ENCODE data around the gene CNIH2. TPM values are rescaled to one million over a fixed set of nuclear protein-coding genes. Genes with fewer than 3 reads are reported as not detected.
A peak's percentile ranks its signal among the peaks of the same experiment; 100 is the strongest.

Gene CNIH2
- total and polyA plus RNA-seq, 2 donors (not counting 1 experiment from before 2014, with no cell fraction given) = 0.92 to 2.0 TPM

GRCh38 chr11:66315921-66316811 lies 38.2 kb downstream of the CNIH2 start:
- Mint-ChIP-seq H3K27ac (peak overlapping the region; percentile 75), H3K4me3 (peak overlapping the region; percentile 54), H3K9me3 (ENCODE audit: insufficient read depth) (no peaks in the 10 kb centered on the region), H3K4me1 (peaks cover 53% of the 10 kb centered on the region), H3K27me3 (no peaks in the 10 kb centered on the region)
- TF ChIP-seq EZH2 (IDR thresholded peaks at IDR 0.05; ENCODE audit: borderline replicate concordance, insufficient read depth, low read depth, low read length, poor library complexity, severe bottlenecking) (no peak), CTCF (IDR thresholded peaks at IDR 0.05) (no peak)
- Histone ChIP-seq H3K79me2 (ENCODE audit: control insufficient read depth, insufficient read depth, low read length) (no peaks in the 10 kb centered on the region), H3K36me3 (replicated peaks in 1 of 2; ENCODE audit: control extremely low read depth in 1 of 2, control insufficient read depth in 1 of 2, extremely low read depth in 1 of 2, insufficient read depth in 2 of 2, low read length in 1 of 2) (no peaks in the 10 kb centered on the region), H3K9me3 (ENCODE audit: control extremely low read depth in 1 of 3, control insufficient read depth in 2 of 3, insufficient read depth in 1 of 3, low read length in 2 of 3) (no peaks in the 10 kb centered on the region), H3K27me3 (replicated peaks in 1 of 4; ENCODE audit: control extremely low read depth in 1 of 4, control insufficient read depth in 3 of 4, insufficient read depth in 4 of 4, low read length in 3 of 4) (no peaks in the 10 kb centered on the region), H3K9ac (ENCODE audit: low read length) (no peak overlapping the region), H3K4me3 (ENCODE audit: control extremely low read depth in 1 of 5, extremely low read depth in 1 of 5, insufficient read depth in 1 of 5, low read depth in 2 of 5, low read length in 4 of 5) (no peak overlapping the region), H3K4me1 (ENCODE audit: control insufficient read depth in 2 of 2, insufficient read depth in 2 of 2, low read length in 2 of 2) (peaks cover 35 to 46% of the 10 kb centered on the region in 2 donors), H2AFZ (ENCODE audit: insufficient read depth, low read depth, low read length, poor library complexity, severe bottlenecking) (peak overlapping the region; percentile 50), H3K27ac (ENCODE audit: low read length in 2 of 2) (no peak overlapping the region), H4K20me1 (ENCODE audit: control insufficient read depth, insufficient read depth, low read length, poor library complexity, severe bottlenecking) (no peaks in the 10 kb centered on the region), H3K4me2 (replicated peaks; ENCODE audit: low read depth, low read length, poor library complexity, severe bottlenecking) (peak overlapping the region; percentile 77)
- DNase-seq = no peak
- ChIA-PET CTCF (interaction anchor here (2.0 kb wide), 1 partner anchor 28 kb away, joined by 6 read pairs; no protein-coding TSS in a partner anchor), POLR2A (interaction anchor here (0.6 to 0.8 kb wide), 5 partner anchors 29 to 441 kb away, joined by 3 to 7 read pairs (median 4); no protein-coding TSS in a partner anchor)
- intact Hi-C loops (cut with micrococcal nuclease) = no loop called here
- no peak for ATAC-seq (ENCODE audit: low read depth)
- 92% methylated on average over 52 of the region's 52 CpGs for WGBS (ENCODE audit: insufficient coverage)

GRCh38 chr11:66316849-66317251 lies 38.9 kb downstream of the CNIH2 start, which contains the start of gene CD248:
CD248 (minus strand) TSS chr11:66317044; CDS start chr11:66317027, 17 bp downstream.
- peaks cover 48% of the 10 kb centered on the region for H3K4me1 Mint-ChIP-seq
- Histone ChIP-seq H3K79me2 (ENCODE audit: control insufficient read depth, insufficient read depth, low read length) (no peaks in the 10 kb centered on the region), H3K27me3 (replicated peaks in 1 of 4; ENCODE audit: control extremely low read depth in 1 of 4, control insufficient read depth in 3 of 4, insufficient read depth in 4 of 4, low read length in 3 of 4) (no peaks in the 10 kb centered on the region), H3K36me3 (replicated peaks in 1 of 2; ENCODE audit: control extremely low read depth in 1 of 2, control insufficient read depth in 1 of 2, extremely low read depth in 1 of 2, insufficient read depth in 2 of 2, low read length in 1 of 2) (no peaks in the 10 kb centered on the region), H3K27ac (ENCODE audit: low read length in 2 of 2) (peak within 1 kb of the TSS; percentile 76 to 95), H3K4me3 (ENCODE audit: control extremely low read depth in 1 of 5, extremely low read depth in 1 of 5, insufficient read depth in 1 of 5, low read depth in 2 of 5, low read length in 4 of 5) (peak within 1 kb of the TSS in 4 of 5 experiments; percentile 6 to 51 (median 20)), H2AFZ (ENCODE audit: insufficient read depth, low read depth, low read length, poor library complexity, severe bottlenecking) (peak within 1 kb of the TSS; percentile 50), H3K9me3 (ENCODE audit: control extremely low read depth in 1 of 3, control insufficient read depth in 2 of 3, insufficient read depth in 1 of 3, low read length in 2 of 3) (no peaks in the 10 kb centered on the region), H4K20me1 (ENCODE audit: control insufficient read depth, insufficient read depth, low read length, poor library complexity, severe bottlenecking) (no peaks in the 10 kb centered on the region), H3K4me1 (ENCODE audit: control insufficient read depth in 2 of 2, insufficient read depth in 2 of 2, low read length in 2 of 2) (peaks cover 35 to 40% of the 10 kb centered on the region in 2 donors), H3K9ac (ENCODE audit: low read length) (peak within 1 kb of the TSS; percentile 47), H3K4me2 (replicated peaks; ENCODE audit: low read depth, low read length, poor library complexity, severe bottlenecking) (peak within 1 kb of the TSS; percentile 77)
- CTCF ChIA-PET = interaction anchor here (0.9 to 2.0 kb wide), 4 partner anchors 7 to 28 kb away, joined by 3 to 6 read pairs (median 5); partner anchors contain the start of gene YIF1A
- TF ChIP-seq CTCF (IDR thresholded peaks at IDR 0.05) = no peak
- TF ChIP-seq EZH2 (IDR thresholded peaks at IDR 0.05; ENCODE audit: borderline replicate concordance, insufficient read depth, low read depth, low read length, poor library complexity, severe bottlenecking) = no peak
- intact Hi-C loops (cut with micrococcal nuclease) = no loop called here
- POLR2A ChIA-PET = interaction anchor here (0.6 to 1.4 kb wide), 7 partner anchors 28 to 440 kb away, joined by 3 to 7 read pairs (median 5); partner anchors contain the start of gene SLC29A2
- ATAC-seq (ENCODE audit: low read depth) = no peak
- H3K4me3 Mint-ChIP-seq = peak within 1 kb of the TSS; percentile 91
- 17% methylated on average over 22 of the region's 29 CpGs for WGBS (ENCODE audit: insufficient coverage)
- H3K9me3 Mint-ChIP-seq (ENCODE audit: insufficient read depth) = no peaks in the 10 kb centered on the region
- no peak for DNase-seq
- H3K27ac Mint-ChIP-seq = peak within 1 kb of the TSS; percentile 98
- H3K27me3 Mint-ChIP-seq = no peaks in the 10 kb centered on the region
